ENCODE data around the gene CENPS.

DNA sequence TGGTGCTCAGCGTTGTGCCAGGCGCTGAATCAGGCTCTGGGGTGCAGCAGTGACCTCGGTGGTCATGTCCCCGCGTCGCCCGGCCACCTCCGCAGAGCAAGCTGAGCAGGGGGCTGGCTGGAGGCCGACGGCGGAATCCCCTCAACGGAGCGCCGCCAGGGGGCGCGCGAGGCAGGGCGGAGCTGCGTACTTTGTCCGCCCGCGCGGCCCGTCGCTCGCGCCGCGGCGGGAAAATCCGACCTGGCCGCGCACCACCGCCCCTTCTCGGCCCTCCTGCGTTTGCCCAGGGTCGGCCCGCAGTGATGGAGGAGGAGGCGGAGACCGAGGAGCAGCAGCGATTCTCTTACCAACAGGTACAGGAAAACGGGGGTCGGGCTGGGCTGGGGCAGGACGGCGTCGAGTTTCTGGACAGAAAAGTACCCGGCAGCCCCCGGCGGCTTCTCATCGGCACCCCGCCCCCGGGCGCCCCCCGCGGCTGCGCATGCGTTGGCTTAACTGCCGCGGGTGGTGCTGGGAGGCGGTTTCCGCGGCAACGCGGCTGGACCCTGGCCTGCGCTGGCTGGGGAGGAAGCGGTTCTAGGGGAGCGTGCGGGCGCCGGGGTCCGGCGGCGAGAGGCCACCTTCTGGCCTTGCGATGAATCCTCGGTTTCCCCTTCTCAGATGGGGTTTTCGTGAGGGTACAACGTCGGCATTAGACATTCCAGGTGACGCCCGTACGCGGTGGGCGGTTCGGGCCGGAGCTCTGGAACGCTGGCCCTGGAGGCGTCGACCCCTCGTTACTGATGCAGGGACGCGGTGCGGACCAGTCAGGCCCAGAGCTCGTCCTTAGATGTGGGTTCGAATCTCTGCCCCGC lies at the start of gene CENPS:
- TF ChIP-seq, protein P1, sequence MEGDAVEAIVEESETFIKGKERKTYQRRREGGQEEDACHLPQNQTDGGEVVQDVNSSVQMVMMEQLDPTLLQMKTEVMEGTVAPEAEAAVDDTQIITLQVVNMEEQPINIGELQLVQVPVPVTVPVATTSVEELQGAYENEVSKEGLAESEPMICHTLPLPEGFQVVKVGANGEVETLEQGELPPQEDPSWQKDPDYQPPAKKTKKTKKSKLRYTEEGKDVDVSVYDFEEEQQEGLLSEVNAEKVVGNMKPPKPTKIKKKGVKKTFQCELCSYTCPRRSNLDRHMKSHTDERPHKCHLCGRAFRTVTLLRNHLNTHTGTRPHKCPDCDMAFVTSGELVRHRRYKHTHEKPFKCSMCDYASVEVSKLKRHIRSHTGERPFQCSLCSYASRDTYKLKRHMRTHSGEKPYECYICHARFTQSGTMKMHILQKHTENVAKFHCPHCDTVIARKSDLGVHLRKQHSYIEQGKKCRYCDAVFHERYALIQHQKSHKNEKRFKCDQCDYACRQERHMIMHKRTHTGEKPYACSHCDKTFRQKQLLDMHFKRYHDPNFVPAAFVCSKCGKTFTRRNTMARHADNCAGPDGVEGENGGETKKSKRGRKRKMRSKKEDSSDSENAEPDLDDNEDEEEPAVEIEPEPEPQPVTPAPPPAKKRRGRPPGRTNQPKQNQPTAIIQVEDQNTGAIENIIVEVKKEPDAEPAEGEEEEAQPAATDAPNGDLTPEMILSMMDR (conservative IDR thresholded peaks at IDR 0.05; ENCODE audit: low read depth, low read length): peak; percentile 90
- no peak for TF ChIP-seq EZH2 (IDR thresholded peaks at IDR 0.05; ENCODE audit: low read length, unreplicated experiment)

All from PC-3 (cell line).